ENCODE data around the gene GHR. TPM values are rescaled to one million over a fixed set of nuclear protein-coding genes. Genes with fewer than 3 reads are reported as not detected.

The GHR gene
- total and polyA plus RNA-seq, 10 donors, result 0.42 to 11.5 (median 5.1) TPM

DNA sequence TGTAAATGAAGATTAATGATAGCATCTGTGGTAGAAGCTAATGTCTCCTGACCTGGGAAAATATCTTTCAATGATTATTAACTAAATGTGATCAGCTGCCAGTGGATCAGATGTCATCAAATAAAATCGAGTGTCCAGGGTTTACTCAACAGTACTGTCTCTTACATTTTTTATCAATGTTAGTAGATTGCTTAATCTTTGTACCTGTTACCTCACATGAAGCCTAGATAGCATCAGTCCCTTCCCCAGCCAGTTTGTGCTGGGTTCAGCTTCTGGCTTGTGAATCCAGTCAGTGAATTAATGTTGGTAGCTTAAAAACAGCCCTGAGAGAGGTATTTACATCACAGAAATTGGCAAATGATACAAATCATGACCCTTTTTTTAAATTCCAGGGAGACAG is 134.4 kb downstream of the GHR start:
- H3K9me3 ChIP-seq, result no peaks in the 10 kb centered on the region
- no peaks in the 10 kb centered on the region for H3K4me1 ChIP-seq
- 44 to 72% (median 71%) methylated on average over 1 of the region's 1 CpG for WGBS, 5 donors
- TF ChIP-seq, protein P1, sequence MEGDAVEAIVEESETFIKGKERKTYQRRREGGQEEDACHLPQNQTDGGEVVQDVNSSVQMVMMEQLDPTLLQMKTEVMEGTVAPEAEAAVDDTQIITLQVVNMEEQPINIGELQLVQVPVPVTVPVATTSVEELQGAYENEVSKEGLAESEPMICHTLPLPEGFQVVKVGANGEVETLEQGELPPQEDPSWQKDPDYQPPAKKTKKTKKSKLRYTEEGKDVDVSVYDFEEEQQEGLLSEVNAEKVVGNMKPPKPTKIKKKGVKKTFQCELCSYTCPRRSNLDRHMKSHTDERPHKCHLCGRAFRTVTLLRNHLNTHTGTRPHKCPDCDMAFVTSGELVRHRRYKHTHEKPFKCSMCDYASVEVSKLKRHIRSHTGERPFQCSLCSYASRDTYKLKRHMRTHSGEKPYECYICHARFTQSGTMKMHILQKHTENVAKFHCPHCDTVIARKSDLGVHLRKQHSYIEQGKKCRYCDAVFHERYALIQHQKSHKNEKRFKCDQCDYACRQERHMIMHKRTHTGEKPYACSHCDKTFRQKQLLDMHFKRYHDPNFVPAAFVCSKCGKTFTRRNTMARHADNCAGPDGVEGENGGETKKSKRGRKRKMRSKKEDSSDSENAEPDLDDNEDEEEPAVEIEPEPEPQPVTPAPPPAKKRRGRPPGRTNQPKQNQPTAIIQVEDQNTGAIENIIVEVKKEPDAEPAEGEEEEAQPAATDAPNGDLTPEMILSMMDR (IDR thresholded peaks at IDR 0.05 in 8 of 11, conservative IDR thresholded peaks at IDR 0.05 in 3 of 11), result no peak
- TF ChIP-seq POLR2AphosphoS5 (IDR thresholded peaks at IDR 0.05) (no peak), POLR2A (IDR thresholded peaks at IDR 0.05) (no peak)
- no peak overlapping the region for H3K4me3 ChIP-seq
- H3K36me3 ChIP-seq, result no peaks in the 10 kb centered on the region
- H3K27ac ChIP-seq, result no peak overlapping the region
- H3K27me3 ChIP-seq (replicated peaks in 1 of 7), result no peaks in the 10 kb centered on the region
- intact Hi-C loops (cut with DNase I; ENCODE audit: low total_unique reads), result no loop called here
- no peak for DNase-seq

DNA sequence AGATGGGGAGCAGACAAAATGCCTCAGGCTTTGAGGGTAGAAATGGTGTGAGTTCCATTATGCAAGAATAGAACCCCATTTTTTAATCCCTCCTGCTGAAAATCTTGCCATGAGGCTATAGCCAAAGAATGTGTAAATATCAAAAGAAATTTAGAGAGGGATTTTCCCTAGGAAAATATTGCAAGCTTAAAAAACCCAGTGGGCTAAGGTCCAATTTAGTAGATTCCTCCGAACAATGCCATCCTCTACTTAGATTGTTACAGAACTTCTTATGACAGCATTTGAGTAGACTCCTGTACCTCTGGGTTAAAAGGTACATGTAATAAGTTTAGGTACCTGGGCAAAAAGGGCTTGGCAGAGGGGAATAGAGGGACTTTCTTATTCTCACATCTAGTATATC is 138.4 kb downstream of the GHR start:
- no peak for TF ChIP-seq POLR2A (IDR thresholded peaks at IDR 0.05)
- TF ChIP-seq POLR2AphosphoS5 (IDR thresholded peaks at IDR 0.05), result no peak
- TF ChIP-seq, protein P1 (IDR thresholded peaks at IDR 0.05 in 8 of 11, conservative IDR thresholded peaks at IDR 0.05 in 3 of 11), result no peak
- no peak overlapping the region for H3K27ac ChIP-seq
- 72 to 95% (median 81%) methylated on average over 1 of the region's 1 CpG for WGBS, 5 donors
- no peak for DNase-seq
- intact Hi-C loops (cut with DNase I; ENCODE audit: low total_unique reads), result no loop called here
- peaks cover 0 to 6% (median 0%) of the 10 kb centered on the region in 6 donors for H3K4me1 ChIP-seq
- H3K36me3 ChIP-seq, result no peaks in the 10 kb centered on the region
- no peaks in the 10 kb centered on the region for H3K27me3 ChIP-seq (replicated peaks in 1 of 7)
- no peaks in the 10 kb centered on the region for H3K9me3 ChIP-seq
- H3K4me3 ChIP-seq, result no peak overlapping the region

DNA sequence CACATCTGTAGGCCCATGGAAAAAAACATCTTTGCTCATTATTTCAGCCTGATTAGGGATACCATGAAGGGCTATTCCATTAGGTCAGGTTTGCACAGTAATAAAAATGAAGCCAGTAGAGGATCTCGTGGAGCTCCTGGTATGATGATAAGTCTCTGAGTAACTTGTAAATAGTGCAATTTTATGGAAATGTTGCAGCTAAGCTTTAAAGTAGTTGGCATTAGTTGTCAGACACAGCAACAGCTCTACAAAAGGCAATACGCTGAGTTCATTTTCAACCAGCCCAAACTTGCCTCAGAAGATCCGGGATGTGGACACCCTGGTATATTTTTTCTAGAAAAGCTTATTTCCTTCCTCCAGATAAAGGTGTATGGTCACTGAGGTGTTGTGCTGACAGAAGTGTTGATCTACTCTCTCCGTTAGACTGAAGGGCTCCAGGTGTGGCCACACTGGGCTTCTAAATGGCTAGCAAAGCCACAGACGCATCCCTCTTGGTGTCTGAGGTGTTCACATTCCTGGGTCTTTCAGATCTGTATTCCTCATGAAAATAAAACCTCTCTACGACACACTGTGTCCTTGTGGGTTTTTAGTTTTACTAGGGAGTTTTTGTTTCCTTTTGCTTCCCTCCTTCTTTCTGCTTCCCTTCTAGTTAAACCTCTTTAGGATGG is 141.6 kb downstream of the GHR start:
- Histone ChIP-seq H3K27ac (peak overlapping the region in 1 of 8 donors; percentile 27), H3K4me1 (peaks cover 0 to 6% (median 0%) of the 10 kb centered on the region in 6 donors), H3K9me3 (no peaks in the 10 kb centered on the region), H3K27me3 (replicated peaks in 1 of 7) (no peaks in the 10 kb centered on the region), H3K4me3 (no peak overlapping the region), H3K36me3 (no peaks in the 10 kb centered on the region)
- DNase-seq, result no peak
- TF ChIP-seq, protein P1 (IDR thresholded peaks at IDR 0.05 in 8 of 11, conservative IDR thresholded peaks at IDR 0.05 in 3 of 11), result no peak
- TF ChIP-seq POLR2AphosphoS5 (IDR thresholded peaks at IDR 0.05), result no peak
- no peak for TF ChIP-seq POLR2A (IDR thresholded peaks at IDR 0.05)
- intact Hi-C loops (cut with DNase I; ENCODE audit: low total_unique reads), result no loop called here
- 70 to 85% (median 83%) methylated on average over 6 of the region's 6 CpGs for WGBS, 5 donors

GRCh38 chr5:42566652-42567295 is 143.5 kb downstream of the GHR start:
- TF ChIP-seq POLR2AphosphoS5 (IDR thresholded peaks at IDR 0.05) (no peak), POLR2A (IDR thresholded peaks at IDR 0.05) (no peak)
- TF ChIP-seq, protein P1 (IDR thresholded peaks at IDR 0.05 in 8 of 11, conservative IDR thresholded peaks at IDR 0.05 in 3 of 11), result no peak
- intact Hi-C loops (cut with DNase I; ENCODE audit: low total_unique reads), result no loop called here
- 51 to 69% (median 65%) methylated on average over 5 of the region's 5 CpGs for WGBS, 5 donors
- DNase-seq, result no peak
- H3K27me3 ChIP-seq (replicated peaks in 1 of 7), result no peaks in the 10 kb centered on the region
- H3K4me3 ChIP-seq, result no peak overlapping the region
- no peaks in the 10 kb centered on the region for H3K9me3 ChIP-seq
- H3K27ac ChIP-seq, result no peak overlapping the region
- peaks cover 0 to 6% (median 0%) of the 10 kb centered on the region in 6 donors for H3K4me1 ChIP-seq
- no peaks in the 10 kb centered on the region for H3K36me3 ChIP-seq

All from spleen (tissue), 11 donors.